BJ (cell line): ENCODE data around the gene TRABD. TPM values are rescaled to one million over a fixed set of nuclear protein-coding genes. Genes with fewer than 3 reads are reported as not detected.

Experiments
- CTCF ChIA-PET: fragments of 350-600 bp; formaldehyde crosslinking; extraction: SDS; loops from one replicate; lab custom pipeline; 2021; ENCODE audit warnings: antibody characterized with exemption, inconsistent platforms; lab: Yijun Ruan, JAX
- POLR2A ChIA-PET: fragments of 300-600 bp; sonication (Branson Sonifier 250); formaldehyde crosslinking; extraction: SDS; loops from one replicate; lab custom pipeline; 2021; ENCODE audit warnings: antibody characterized with exemption; lab: Charles Lee
- DNase-seq: peaks from one replicate; pipeline ENCODE4 v3.0.0-alpha.2; 2011; ENCODE audit warnings: low read depth
- H3K27me3 ChIP-seq: 2 replicates; pipeline ENCODE4 v1.6.0; 2011; ENCODE audit warnings: low read length; ENCODE audit not compliant: control insufficient read depth, insufficient read depth
- H3K36me3 ChIP-seq: 2 replicates; pipeline ENCODE4 v1.5.1; 2011; ENCODE audit warnings: low read length; ENCODE audit not compliant: control insufficient read depth, insufficient read depth
- H3K4me3 ChIP-seq: 2 replicates; pipeline ENCODE4 v1.5.1; 2011; ENCODE audit warnings: low read depth, mild to moderate bottlenecking, control low read depth, low read length
- CTCF ChIP-seq: IDR thresholded peaks from 2 replicates; pipeline ENCODE4 v1.5.1; 2011; ENCODE audit warnings: low read depth, mild to moderate bottlenecking, control low read depth, inconsistent platforms, low read length, moderate library complexity; ENCODE audit not compliant: insufficient read depth
- polyA plus RNA-seq: library from polyadenylated mRNA; depleted of rRNA; stranded (reverse); fragments of >200 nt; gene quantifications from 2 replicates; pipeline ENCODE4 v1.2.3, GENCODE V29; 2011

TRABD gene
- polyA plus RNA-seq, 1 experiment, result 31.5 TPM

- no peak for DNase-seq
- TF ChIP-seq CTCF, result no peak
- CTCF ChIA-PET, result interaction anchor here (1.4 kb wide), 1 partner anchor 254 kb away, joined by 3 read pairs; no protein-coding TSS in a partner anchor
- POLR2A ChIA-PET, result interaction anchor here (0.9 kb wide), 1 partner anchor 14 kb away, joined by 3 read pairs; the partner anchor contains the start of gene PANX2
- no peaks in the 10 kb centered on the region for H3K27me3 ChIP-seq
- H3K36me3 ChIP-seq, result peaks cover 3% of the 10 kb centered on the region
- peak overlapping the region; percentile 43 for H3K4me3 ChIP-seq
Measured at GRCh38 chr22:50184902-50185374, 775 bp upstream of the TRABD start.

GRCh38 chr22:50186181-50186714 is 535 bp downstream of the TRABD start:
- DNase-seq, result no peak
- TF ChIP-seq CTCF, result no peak
- Histone ChIP-seq H3K27me3 (no peaks in the 10 kb centered on the region), H3K4me3 (peak overlapping the region; percentile 81), H3K36me3 (peaks cover 3% of the 10 kb centered on the region)
- ChIA-PET CTCF (interaction anchor here (0.6 kb wide), 1 partner anchor 173 kb away, joined by 3 read pairs; no protein-coding TSS in a partner anchor), POLR2A (no interaction called here)

GRCh38 chr22:50186761-50187523 is 1.2 kb downstream of the TRABD start:
- ChIA-PET POLR2A (no interaction called here), CTCF (interaction anchor here (0.6 kb wide), 1 partner anchor 173 kb away, joined by 3 read pairs; no protein-coding TSS in a partner anchor)

GRCh38 chr22:50188356-50188755 is 2.6 kb downstream of the TRABD start:
- POLR2A ChIA-PET, result no interaction called here
- no peak for DNase-seq
- Histone ChIP-seq H3K4me3 (no peak overlapping the region), H3K36me3 (peaks cover 6% of the 10 kb centered on the region), H3K27me3 (no peaks in the 10 kb centered on the region)
- no peak for TF ChIP-seq CTCF
- CTCF ChIA-PET, result no interaction called here

More at GRCh38 chr22:50186761-50187523, 1.2 kb downstream of the TRABD start:
- Histone ChIP-seq H3K36me3 (peaks cover 3% of the 10 kb centered on the region), H3K4me3 (peak overlapping the region; percentile 81), H3K27me3 (no peaks in the 10 kb centered on the region)
- no peak for DNase-seq
- no peak for TF ChIP-seq CTCF

GRCh38 chr22:50189184-50189848 is 3.6 kb downstream of the TRABD start:
- Histone ChIP-seq H3K4me3 (no peak overlapping the region), H3K36me3 (peaks cover 16% of the 10 kb centered on the region), H3K27me3 (no peaks in the 10 kb centered on the region)
- CTCF ChIA-PET, result interaction anchor here (0.7 to 1.6 kb wide), 2 partner anchors 17 to 159 kb away, joined by 4 to 5 read pairs; no protein-coding TSS in a partner anchor
- POLR2A ChIA-PET, result no interaction called here
- TF ChIP-seq CTCF, result no peak
- no peak for DNase-seq
